ENCODE results near the gene IFI27L2.

Gene IFI27L2

DNA sequence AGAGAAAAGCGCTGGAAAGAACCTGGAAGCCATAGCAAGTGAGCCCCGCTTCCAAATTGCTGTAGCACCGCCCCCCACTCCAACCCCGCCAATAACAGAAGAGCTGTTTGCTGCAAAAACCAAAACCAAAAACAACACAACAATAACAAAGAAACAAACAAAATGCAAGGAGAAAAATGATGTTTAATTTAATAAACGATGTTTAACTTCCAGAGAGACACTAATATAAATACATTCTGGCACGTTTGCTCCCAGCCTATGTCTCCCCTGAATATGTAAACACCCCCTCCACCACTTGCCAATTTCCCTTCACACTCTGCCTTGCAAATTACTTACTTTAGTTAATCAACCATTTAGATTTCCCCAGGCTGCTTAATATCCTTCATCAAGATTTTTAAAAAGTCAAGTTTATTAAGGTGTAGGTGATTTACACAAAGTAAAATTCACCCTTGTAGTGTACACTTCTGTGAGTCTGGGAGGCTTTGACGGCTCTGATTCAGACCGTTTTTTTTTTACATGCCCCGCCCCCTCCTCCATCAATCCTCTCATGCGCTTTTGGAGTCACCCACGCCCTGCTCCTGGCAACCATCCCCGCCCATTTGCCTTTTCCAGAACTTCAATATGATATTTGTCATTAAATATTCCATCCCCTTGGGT, 482 bp upstream of the IFI27L2 start:
- peak; percentile 45 for DNase-seq
- no peak overlapping the region for H3K27ac Mint-ChIP-seq
- TF ChIP-seq, protein P1, sequence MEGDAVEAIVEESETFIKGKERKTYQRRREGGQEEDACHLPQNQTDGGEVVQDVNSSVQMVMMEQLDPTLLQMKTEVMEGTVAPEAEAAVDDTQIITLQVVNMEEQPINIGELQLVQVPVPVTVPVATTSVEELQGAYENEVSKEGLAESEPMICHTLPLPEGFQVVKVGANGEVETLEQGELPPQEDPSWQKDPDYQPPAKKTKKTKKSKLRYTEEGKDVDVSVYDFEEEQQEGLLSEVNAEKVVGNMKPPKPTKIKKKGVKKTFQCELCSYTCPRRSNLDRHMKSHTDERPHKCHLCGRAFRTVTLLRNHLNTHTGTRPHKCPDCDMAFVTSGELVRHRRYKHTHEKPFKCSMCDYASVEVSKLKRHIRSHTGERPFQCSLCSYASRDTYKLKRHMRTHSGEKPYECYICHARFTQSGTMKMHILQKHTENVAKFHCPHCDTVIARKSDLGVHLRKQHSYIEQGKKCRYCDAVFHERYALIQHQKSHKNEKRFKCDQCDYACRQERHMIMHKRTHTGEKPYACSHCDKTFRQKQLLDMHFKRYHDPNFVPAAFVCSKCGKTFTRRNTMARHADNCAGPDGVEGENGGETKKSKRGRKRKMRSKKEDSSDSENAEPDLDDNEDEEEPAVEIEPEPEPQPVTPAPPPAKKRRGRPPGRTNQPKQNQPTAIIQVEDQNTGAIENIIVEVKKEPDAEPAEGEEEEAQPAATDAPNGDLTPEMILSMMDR (IDR thresholded peaks at IDR 0.05): no peak

DNA sequence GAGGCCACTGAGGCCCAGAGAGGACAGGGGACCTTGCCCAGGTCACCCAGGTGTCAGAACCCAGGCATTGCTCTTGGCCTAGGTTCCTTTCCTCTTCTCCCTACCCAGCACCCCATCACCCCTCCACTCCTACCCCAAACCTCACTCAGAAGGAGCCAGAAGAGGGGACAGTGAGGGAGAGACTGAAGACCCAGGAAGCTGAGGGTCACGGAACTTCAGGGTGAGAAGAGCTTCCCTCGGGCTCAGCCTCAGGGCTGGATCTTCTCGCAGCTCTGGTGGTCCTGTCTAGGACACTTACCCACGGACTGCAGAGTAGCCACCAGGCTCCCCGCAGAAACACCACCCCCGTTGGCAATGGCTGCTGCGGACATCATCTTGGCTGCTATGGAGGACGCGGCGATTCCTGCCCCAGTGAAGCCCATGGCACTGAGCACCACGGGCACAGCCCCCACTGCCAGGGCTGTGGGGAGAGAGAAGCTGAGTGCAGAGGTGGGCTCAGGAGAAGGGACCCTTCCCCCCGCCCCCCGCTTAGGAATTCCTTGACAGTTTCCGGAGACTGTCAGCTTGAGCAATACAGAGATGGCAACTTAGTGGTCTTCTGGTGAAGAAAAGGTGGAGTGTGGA, 1.1 kb downstream of the IFI27L2 start:
- Mint-ChIP-seq H3K27me3 (ENCODE audit: low read depth, poor library complexity) (peaks cover 21% of the 10 kb centered on the region), H3K36me3 (ENCODE audit: low read depth) (no peaks in the 10 kb centered on the region), H3K27ac (peak overlapping the region; percentile 31), H3K4me1 (peaks cover 21% of the 10 kb centered on the region), H3K9me3 (peaks cover under 1% of the 10 kb centered on the region), H3K4me3 (peak overlapping the region; percentile 84)
- TF ChIP-seq, protein P1 (IDR thresholded peaks at IDR 0.05): no peak
- DNase-seq: no peak

More for the DNA sequence above, 482 bp upstream of the IFI27L2 start:
- Mint-ChIP-seq H3K9me3 (peaks cover under 1% of the 10 kb centered on the region), H3K27me3 (ENCODE audit: low read depth, poor library complexity) (peaks cover 21% of the 10 kb centered on the region), H3K36me3 (ENCODE audit: low read depth) (peaks cover under 1% of the 10 kb centered on the region), H3K4me3 (peak overlapping the region; percentile 84), H3K4me1 (peaks cover 21% of the 10 kb centered on the region)

DNA sequence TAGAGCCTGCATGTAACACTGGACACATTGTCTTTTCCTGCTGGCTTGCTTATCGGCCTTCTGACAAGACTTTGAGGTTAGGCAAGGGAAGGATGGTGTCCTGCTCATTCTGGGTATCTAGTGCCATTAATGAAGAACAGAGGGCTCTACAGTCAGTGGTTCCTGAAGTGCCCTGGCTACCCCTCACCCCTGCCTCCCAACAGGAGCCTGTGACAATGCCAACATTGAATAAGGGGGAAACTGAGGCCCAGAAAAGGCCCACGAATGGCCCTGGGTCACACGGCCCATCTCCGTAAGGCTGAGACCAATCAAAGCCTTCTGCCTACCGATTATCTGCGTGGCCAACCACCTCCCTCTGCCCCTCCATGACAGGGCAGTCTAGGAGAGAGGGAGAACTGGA, 2.1 kb downstream of the IFI27L2 start:
- TF ChIP-seq, protein P1 (IDR thresholded peaks at IDR 0.05): no peak
- H3K9me3 Mint-ChIP-seq: peaks cover 9% of the 10 kb centered on the region
- H3K4me1 Mint-ChIP-seq: peaks cover 21% of the 10 kb centered on the region
- no peak overlapping the region for H3K27ac Mint-ChIP-seq
- H3K36me3 Mint-ChIP-seq (ENCODE audit: low read depth): no peaks in the 10 kb centered on the region
- peaks cover 20% of the 10 kb centered on the region for H3K27me3 Mint-ChIP-seq (ENCODE audit: low read depth, poor library complexity)
- DNase-seq: no peak
- H3K4me3 Mint-ChIP-seq: peak overlapping the region; percentile 84

DNA sequence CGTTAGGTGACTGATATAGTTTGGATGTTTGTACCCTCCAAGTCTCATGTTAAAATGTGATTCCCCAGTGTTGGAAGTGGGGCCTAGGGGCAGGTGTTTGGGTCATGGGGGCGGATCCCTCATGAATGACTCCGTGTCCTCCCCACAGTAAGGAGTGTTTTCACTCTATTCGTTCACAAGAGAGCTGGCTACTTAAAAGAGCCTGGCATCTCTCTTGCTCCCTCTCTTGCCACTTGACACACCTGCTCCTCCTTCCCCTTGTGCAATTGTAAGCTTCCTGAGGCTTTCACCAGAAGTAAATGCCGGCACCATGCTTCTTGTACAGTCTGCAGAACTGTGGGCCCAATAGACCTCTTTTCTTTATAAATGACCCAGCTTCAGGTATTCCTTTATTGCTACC, 2.6 kb downstream of the IFI27L2 start:
- no peak overlapping the region for H3K27ac Mint-ChIP-seq
- H3K4me1 Mint-ChIP-seq: peaks cover 21% of the 10 kb centered on the region

DNA sequence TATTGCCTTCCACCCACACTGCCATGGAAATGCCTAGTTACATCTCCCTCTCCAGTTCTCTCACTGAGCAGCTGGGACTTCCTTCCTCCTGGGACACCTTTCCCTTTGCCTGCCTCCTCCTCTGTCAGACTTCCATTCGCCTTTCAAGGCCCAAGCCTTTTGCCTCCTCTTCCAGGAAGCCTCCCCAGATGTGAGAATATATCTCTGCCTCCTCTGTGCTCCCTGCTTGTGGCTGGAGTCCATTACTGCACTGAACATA, 3.1 kb downstream of the IFI27L2 start:
- no peak overlapping the region for H3K27ac Mint-ChIP-seq
- no peaks in the 10 kb centered on the region for H3K36me3 Mint-ChIP-seq (ENCODE audit: low read depth)
- no peak overlapping the region for H3K4me3 Mint-ChIP-seq
- H3K27me3 Mint-ChIP-seq (ENCODE audit: low read depth, poor library complexity): peaks cover 20% of the 10 kb centered on the region
- no peak for DNase-seq
- H3K9me3 Mint-ChIP-seq: peaks cover 17% of the 10 kb centered on the region
- TF ChIP-seq, protein P1 (IDR thresholded peaks at IDR 0.05): no peak
- peaks cover 21% of the 10 kb centered on the region for H3K4me1 Mint-ChIP-seq

More for the DNA sequence above, 2.6 kb downstream of the IFI27L2 start:
- H3K27me3 Mint-ChIP-seq (ENCODE audit: low read depth, poor library complexity): peaks cover 20% of the 10 kb centered on the region
- H3K9me3 Mint-ChIP-seq: peaks cover 15% of the 10 kb centered on the region
- DNase-seq: no peak
- no peak overlapping the region for H3K4me3 Mint-ChIP-seq
- H3K36me3 Mint-ChIP-seq (ENCODE audit: low read depth): no peaks in the 10 kb centered on the region
- TF ChIP-seq, protein P1 (IDR thresholded peaks at IDR 0.05): no peak

Measured in nephron progenitor cell (in vitro differentiated cells).